ENCODE results near the gene CACHD1.

The CACHD1 gene

DNA sequence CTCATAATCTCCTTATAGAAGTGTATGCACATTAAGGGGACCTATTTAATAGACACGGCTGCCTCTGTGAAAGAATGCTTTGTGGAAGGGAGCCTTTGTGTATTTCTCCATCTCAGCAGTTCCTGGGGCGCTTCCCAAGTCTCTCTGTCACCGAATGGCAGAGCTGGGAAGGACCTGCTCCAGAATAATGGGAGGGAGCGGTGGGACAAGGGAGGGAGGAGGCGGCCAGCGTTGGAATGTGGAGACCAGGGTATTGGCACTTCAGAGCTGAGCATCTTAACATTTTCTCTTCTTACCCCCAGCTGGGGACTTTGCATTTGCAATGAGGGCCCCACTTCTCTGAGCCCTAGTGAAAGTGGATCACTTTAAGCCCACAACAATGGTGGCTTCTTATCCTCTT lies 23.9 kb downstream of the CACHD1 start:
- DNase-seq (ENCODE audit: low read depth), result no peak
- no peak overlapping the region for H3K4me3 ChIP-seq (ENCODE audit: low read length)

GRCh38 chr1:64494659-64495058 lies 24.7 kb downstream of the CACHD1 start:
- TF ChIP-seq CTCF (conservative IDR thresholded peaks at IDR 0.05; ENCODE audit: low read depth, low read length), result no peak
- no peak overlapping the region for H3K4me3 ChIP-seq (ENCODE audit: low read length)
- DNase-seq (ENCODE audit: low read depth), result no peak

More for the DNA sequence above, 23.9 kb downstream of the CACHD1 start:
- no peak for TF ChIP-seq CTCF (conservative IDR thresholded peaks at IDR 0.05; ENCODE audit: low read depth, low read length)

DNA sequence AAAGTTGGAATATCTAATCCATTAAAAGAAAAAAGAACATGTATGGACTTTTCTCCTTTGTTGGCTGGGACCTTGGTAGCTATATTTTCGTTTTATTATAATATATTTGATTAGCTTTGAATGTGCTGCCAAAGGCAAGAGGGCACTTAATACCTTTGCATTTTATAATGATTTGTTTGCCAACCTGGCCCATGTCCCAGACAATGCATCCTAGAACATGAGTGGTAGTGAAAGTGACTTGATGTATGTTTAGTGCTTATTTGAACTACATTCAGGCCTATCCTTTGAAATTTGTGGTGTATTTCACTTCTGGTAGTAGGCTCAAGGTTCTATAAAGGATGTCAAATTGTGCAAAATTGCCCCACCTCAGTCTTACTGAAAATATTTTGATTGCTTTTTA lies 25.9 kb downstream of the CACHD1 start:
- no peak for TF ChIP-seq CTCF (conservative IDR thresholded peaks at IDR 0.05; ENCODE audit: low read depth, low read length)

GRCh38 chr1:64496606-64497005 lies 26.7 kb downstream of the CACHD1 start:
- DNase-seq (ENCODE audit: low read depth), result no peak
- no peak for TF ChIP-seq CTCF (conservative IDR thresholded peaks at IDR 0.05; ENCODE audit: low read depth, low read length)
- no peak overlapping the region for H3K4me3 ChIP-seq (ENCODE audit: low read length)

More for the DNA sequence above, 25.9 kb downstream of the CACHD1 start:
- no peak overlapping the region for H3K4me3 ChIP-seq (ENCODE audit: low read length)
- no peak for DNase-seq (ENCODE audit: low read depth)

DNA sequence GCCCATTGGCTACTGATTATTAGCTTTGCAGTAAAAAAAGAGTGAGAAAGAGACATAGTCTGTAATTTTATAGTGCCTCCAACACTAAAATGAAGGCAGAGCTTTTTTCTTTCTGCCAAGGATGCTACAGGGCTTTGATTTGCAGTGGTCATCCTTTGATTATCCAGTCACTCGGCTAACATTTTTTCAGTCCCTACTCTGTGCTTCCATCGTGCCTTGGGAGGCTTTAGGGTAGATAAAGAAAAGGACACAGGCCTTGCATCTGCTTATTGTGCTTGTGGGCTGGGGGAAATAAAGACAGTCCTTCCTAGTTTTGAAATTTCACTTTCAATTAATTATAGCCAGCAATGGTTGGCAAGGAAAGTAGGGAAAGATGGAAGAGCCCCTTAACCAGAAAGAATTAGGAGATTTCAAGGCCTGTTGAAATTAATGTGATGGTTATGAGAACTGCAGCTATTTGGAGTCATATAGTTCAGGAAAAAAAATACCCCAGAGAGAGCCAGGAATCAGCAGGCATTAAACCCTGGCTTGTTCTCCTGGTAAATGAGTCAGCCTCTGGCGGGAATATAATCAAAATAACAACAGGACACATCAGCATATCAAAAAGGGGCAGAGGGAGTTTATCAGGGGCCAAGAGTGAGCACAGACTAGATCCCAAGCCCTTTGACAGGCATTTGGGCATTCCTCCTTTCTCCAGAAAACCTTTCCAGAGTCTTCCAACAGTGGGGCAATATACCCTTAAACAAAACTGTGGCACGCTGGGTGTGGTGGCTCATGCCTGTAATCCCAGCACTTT lies 27.4 kb downstream of the CACHD1 start:
- no peak for DNase-seq (ENCODE audit: low read depth)
- H3K4me3 ChIP-seq (ENCODE audit: low read length), result no peak overlapping the region
- TF ChIP-seq CTCF (conservative IDR thresholded peaks at IDR 0.05; ENCODE audit: low read depth, low read length), result no peak

DNA sequence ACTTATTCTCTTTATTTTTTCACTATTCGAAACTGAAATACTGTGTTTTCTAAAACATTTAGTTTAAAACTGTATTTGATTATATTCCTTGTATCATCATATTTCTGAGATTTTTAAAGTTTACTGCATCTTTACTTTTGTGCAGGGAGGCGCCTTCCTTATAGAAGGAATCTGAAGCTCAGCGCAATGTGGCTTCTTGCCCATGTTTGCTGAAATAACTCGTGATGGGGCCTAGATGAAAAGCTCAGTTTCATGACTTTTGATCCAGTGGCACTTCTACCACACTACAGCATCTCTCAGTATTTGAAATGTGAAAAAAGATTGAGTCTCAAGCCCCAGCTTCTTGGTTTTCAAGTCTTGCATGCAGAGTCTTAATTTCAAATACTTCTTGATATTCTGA lies 28.4 kb downstream of the CACHD1 start:
- no peak overlapping the region for H3K4me3 ChIP-seq (ENCODE audit: low read length)
- TF ChIP-seq CTCF (conservative IDR thresholded peaks at IDR 0.05; ENCODE audit: low read depth, low read length), result no peak
- no peak for DNase-seq (ENCODE audit: low read depth)

DNA sequence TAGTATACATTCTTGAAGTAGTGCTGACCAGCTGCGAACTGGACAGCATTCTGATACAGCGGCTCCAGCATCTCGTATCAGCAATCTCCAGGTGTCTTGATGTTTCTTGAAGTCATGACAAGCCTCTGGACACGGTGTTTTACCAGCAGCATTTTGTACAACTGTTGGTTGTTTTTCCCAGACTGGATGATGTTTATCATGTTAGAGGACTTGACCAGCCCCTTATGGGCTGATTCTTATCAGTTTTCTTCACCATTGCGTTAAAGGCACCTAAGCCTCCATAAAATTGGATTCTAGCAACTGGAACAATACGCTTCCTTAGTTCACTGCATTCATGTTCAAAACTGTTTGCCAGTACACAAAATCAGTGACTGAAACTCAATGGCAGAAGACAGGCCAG lies 29.1 kb downstream of the CACHD1 start:
- H3K4me3 ChIP-seq (ENCODE audit: low read length), result no peak overlapping the region
- no peak for TF ChIP-seq CTCF (conservative IDR thresholded peaks at IDR 0.05; ENCODE audit: low read depth, low read length)
- DNase-seq (ENCODE audit: low read depth), result no peak

All from retinal pigment epithelial cell (primary cell).